GM21619 (cell line): ENCODE measurements around the gene ELMOD1.
A peak's percentile ranks its signal among the peaks of the same experiment; 100 is the strongest.

Experiments
- ATAC-seq: cut with Tn5 transposase; IDR thresholded peaks from one replicate; pipeline ENCODE4 v1.9.1; 2021; ENCODE audit not compliant: unreplicated experiment

ELMOD1 gene

GRCh38 chr11:107683807-107684206, 92.9 kb downstream of the ELMOD1 start:
- ATAC-seq = no peak

GRCh38 chr11:107688322-107688918, 97.5 kb downstream of the ELMOD1 start:
- no peak for ATAC-seq

DNA sequence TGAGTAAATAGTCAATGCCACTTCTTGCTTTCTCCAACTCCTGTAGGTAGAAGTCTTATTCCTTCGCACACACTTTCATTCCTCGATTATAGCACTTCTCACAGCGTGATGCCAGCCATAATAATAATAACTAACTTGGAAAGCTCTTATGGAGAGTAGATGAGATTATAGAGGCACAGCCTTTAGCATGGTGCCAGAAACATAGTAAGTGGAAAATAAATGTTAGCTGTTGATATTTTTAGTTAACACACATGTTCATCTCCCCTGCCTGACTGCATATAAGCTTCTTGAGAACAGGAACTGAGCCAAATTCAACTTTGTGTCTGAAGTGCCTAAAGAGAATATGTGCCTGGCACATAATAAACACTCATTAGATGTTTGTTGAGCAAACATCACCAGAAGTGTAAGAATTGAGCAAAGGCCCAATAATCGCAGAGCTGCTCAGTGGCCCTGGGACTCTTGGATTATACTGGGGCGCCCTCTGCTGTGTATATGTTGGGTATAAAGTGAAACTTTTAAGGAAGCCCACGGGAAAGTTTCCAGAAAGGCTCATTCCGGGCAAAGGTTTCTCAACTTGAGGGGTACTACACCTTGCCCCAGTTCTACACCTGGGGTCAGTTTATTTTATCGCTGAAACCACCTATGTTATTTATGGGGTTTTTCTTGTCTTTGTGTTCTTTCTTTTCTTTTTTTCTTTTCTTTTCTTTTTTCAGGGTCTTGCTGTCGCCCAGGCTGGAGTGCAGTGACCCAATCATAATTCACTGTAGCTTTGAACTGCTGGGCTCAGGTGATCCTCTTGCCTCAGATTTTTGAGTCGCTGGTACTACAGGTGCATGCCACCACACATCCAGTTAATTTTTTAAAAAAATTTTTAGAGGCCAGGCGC, 98.6 kb downstream of the ELMOD1 start:
- peak; percentile 71 for ATAC-seq

- ATAC-seq = no peak
Measured at GRCh38 chr11:107691000-107691750, 100.2 kb downstream of the ELMOD1 start.

DNA sequence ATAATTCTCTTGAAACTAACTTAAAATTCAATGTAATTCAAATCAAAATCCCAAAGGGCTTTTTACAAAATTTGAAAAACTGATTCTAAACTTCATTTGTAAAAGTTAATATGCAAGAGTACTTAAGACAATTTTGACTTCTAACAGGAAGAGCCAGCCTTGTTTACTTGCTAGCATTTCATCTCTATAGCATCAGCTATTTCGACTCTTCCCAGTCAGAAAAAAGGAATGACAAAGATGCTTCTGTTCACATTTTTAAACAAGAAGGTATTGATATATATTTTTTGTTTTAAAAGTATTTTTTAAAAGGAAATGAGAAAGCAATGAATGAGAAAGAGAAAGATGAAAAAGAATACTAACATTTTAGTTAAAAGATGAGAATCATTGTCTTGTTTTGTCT, 104.5 kb downstream of the ELMOD1 start:
- no peak for ATAC-seq

DNA sequence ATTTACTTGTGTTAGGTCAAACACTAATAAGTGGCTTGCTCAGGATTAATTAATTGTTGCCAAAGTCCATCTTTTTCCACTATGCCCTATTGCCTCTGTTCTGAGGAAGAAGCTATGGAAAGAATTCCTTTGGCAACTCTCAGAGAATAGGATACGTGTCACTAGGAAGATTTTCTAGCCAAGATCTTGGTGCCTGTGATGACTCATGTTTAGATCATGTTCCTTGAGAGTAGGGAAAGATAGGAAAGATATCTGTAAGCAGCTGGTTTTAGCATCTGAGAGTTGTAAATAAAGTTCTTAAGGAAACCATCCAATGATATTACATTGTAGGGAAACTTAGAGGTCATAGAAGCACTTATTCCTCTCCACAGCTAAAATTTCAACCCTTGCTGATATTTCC, 105.2 kb downstream of the ELMOD1 start:
- ATAC-seq = no peak

GRCh38 chr11:107697291-107697690, 106.3 kb downstream of the ELMOD1 start:
- no peak for ATAC-seq

DNA sequence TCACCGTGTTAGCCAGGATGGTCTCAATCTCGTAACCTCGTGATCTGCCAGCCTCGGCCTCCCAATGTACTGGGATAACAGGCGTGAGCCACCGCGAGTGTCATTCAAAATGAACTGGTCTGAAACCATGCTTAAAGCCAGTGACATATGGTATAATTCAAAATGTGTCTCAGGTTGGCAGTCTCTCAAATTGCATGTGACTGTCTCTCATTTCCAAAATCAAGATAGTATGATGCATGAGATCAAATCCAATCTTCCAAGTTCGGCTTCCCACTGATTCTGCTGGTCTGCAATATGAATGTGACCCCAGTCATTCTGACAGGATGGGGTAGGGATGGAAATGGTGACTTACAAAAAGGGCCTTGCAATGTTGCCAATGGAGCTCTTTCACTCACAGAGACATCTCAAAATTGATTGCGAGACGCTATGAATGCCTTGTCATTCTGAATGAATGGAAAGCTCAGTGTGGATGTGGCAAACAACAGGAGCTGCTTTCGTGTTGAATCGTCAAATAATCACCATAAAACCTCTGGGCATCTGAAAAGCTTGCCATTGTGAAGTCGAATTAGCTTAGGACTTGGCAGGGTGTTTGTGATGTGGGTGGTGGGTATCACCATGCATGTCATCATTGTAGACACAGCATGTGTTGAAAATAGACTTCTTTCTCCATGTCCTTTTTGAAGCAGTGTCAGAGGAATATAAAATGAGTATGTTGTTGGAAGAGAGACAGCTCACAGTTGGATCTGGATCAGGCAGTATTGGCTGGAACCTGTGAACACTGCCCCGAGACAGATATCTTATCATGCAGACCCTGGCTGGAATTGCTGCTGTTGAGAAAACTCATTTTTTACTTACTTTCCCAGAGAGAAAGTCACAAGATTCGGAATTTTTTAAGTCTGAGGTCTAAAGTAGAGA, 108.7 kb downstream of the ELMOD1 start:
- ATAC-seq = no peak

- ATAC-seq = no peak
Measured at GRCh38 chr11:107702109-107702660, 111.2 kb downstream of the ELMOD1 start.

DNA sequence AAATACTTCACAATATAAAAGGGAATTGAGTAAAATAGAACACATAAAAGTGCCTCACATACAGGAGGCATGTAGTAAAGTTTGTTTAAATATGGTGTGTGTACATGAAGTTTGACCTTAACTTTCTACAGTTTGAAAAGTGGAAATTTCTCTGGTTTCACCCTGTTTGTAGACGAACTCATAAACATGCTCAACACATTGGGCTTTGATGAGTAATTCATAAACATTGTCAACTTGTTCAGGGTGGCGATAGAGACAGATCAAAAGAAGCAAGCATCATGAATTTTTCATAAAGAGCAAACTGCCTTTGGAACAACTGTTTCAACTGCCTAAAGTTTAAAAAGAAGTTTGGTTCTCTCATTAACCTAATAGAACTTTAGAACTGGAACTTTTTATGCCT, 111.8 kb downstream of the ELMOD1 start:
- ATAC-seq = no peak

- no peak for ATAC-seq
Measured at GRCh38 chr11:107704451-107704850, 113.5 kb downstream of the ELMOD1 start.

DNA sequence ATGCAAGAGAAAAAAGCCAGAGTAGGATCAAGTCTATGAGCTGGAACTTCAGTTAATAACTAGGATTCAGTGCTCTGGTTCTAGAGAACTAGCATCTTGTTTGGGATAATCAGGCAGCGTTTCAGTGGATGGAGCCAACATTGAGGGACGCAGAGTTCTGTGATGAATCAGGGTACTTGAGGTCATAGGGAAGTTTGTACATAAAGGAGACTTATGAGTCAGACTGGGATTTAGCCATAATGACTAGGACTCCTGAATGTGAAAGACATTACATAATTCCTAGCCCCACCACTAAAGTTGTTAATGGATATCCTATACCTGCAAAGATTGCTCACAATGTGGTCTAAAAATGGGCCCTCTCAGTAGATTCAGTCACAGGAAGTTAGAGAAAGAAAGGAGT, 114.1 kb downstream of the ELMOD1 start:
- no peak for ATAC-seq

DNA sequence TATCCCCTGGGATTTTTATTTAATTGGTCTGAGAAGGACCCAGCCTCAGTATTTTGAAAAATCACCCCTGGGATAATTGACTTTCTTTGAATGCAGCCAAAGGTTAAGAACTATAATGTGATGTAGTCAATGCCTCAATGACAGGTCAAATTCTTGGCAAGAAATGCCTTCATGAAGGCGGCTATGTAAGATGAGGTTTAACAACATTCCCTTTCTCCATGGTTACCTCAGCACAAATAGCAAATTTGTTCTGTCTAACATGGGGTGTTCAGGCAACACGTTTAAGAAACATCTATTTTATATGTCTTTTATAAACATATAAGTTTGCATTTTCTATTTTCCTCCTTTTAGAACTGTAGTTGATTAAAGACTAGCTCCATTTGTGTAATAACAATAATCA, 115.6 kb downstream of the ELMOD1 start:
- ATAC-seq = no peak

DNA sequence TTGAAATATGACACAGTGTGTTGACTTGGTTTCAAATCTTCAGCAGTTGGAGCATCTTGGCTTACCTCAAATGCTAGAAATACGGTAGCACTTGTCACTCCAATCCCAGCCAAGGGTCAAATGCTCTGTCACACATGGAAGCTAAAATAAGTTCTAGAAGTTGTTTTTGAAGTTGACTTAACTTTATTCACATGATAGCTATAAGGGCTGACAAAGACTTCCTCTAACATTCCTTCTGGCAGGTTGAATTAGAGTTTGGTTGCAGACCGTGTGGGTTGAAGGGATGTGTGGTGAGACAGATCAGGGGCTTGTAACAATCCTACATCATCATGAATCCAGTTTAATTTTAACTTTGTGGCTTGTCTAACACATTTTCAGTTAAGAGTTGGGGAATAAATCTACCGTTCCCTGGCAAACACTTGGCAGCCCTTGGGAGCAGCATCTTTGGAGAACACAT, 116.3 kb downstream of the ELMOD1 start:
- no peak for ATAC-seq

DNA sequence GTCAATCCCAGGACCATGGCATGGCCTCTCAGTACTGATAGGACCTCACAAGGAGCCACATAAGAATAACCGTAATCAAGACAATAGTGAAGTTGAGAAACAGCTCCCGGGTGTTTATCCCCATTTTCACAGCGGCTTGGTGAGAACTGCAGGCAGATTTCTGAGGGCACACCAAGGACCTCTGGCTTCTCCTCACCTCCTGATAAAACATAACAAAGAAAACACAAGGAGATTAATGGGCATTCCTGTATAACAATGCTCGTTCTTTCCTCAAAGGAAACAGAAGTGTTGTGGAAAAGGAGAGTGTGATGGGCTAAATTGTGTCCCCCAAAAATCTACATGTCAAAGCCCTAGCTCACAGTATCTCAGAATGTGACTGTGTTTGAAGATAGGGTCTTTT, 116.9 kb downstream of the ELMOD1 start:
- ATAC-seq = no peak

DNA sequence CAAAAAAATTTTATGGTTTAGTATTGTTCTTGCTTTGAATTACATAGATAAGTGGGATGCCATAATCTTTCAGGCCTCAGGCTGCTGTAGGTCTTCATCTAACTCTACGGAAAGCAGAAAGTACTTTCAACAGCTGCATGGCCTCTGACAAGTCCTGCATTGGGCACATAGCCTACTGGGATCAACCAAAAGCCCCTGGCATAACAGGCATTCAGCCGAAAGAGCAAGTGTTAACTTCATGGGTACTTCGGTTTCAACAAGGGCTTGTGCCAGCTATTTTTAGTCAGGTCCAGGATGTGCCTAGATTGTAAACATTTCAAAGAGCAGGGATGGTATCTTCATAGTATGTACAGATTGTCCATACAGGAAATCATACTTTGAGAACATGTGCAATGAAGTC, 117.8 kb downstream of the ELMOD1 start:
- no peak for ATAC-seq

- no peak for ATAC-seq
Measured at GRCh38 chr11:107710301-107710700, 119.4 kb downstream of the ELMOD1 start.

- ATAC-seq = no peak
Measured at GRCh38 chr11:107711861-107712755, 121.2 kb downstream of the ELMOD1 start, which contains the start of gene SLN. Gene SLN, minus strand, starts transcription at chr11:107712056.

- no peak for ATAC-seq
Measured at GRCh38 chr11:107713009-107713408, 122.1 kb downstream of the ELMOD1 start.
